WTC11 (cell line): Measurements from ENCODE around the gene FADS6.

Source experiments
- CDX4 ChIP-seq: fragments of 250-450 bp; sonication (Bioruptor Pico); IDR thresholded peaks from 2 replicates; pipeline ENCODE4 v1.9.0; 2021; ENCODE audit warnings: moderate library complexity, mild to moderate bottlenecking, inconsistent platforms, borderline replicate concordance
- CTCF ChIP-seq: fragments of 200-600 bp; IDR thresholded peaks from 2 replicates; pipeline ENCODE4 v1.8.0; 2022; ENCODE audit warnings: antibody characterized with exemption
- E2F4 ChIP-seq: sonication (generic); formaldehyde crosslinking; IDR thresholded peaks from 2 replicates; pipeline ENCODE4 v1.8.1; 2022; ENCODE audit warnings: low read depth, mild to moderate bottlenecking, moderate library complexity, missing genetic modification reagents, borderline replicate concordance
- ESRRA ChIP-seq: sonication (generic); formaldehyde crosslinking; IDR thresholded peaks from 2 replicates; pipeline ENCODE4 v1.8.1; 2022; ENCODE audit warnings: mild to moderate bottlenecking, missing genetic modification reagents, borderline replicate concordance
- JUN ChIP-seq: sonication (generic); formaldehyde crosslinking; IDR thresholded peaks from 2 replicates; pipeline ENCODE4 v1.8.0; 2023; ENCODE audit warnings: mild to moderate bottlenecking, missing genetic modification reagents
- MLX ChIP-seq: sonication (generic); formaldehyde crosslinking; IDR thresholded peaks from 2 replicates; pipeline ENCODE4 v1.8.1; 2023; ENCODE audit warnings: mild to moderate bottlenecking, missing genetic modification reagents, moderate library complexity
- NR3C1 ChIP-seq: sonication (generic); formaldehyde crosslinking; conservative IDR thresholded peaks from 2 replicates; pipeline ENCODE4 v1.8.1; 2023; ENCODE audit warnings: low read depth, mild to moderate bottlenecking, missing genetic modification reagents
- RELA ChIP-seq: sonication (generic); formaldehyde crosslinking; IDR thresholded peaks from 2 replicates; pipeline ENCODE4 v1.8.1; 2022; ENCODE audit warnings: missing genetic modification reagents, mild to moderate bottlenecking, borderline replicate concordance
- TEAD4 ChIP-seq: sonication (generic); formaldehyde crosslinking; IDR thresholded peaks from 2 replicates; pipeline ENCODE4 v1.8.0; 2022; ENCODE audit warnings: mild to moderate bottlenecking, missing genetic modification reagents
- USF2 ChIP-seq: sonication (generic); formaldehyde crosslinking; IDR thresholded peaks from 2 replicates; pipeline ENCODE4 v1.8.1; 2023; ENCODE audit warnings: mild to moderate bottlenecking, missing genetic modification reagents, moderate library complexity
- ZNF121 ChIP-seq: sonication (generic); formaldehyde crosslinking; IDR thresholded peaks from 2 replicates; pipeline ENCODE4 v1.8.0; 2023; ENCODE audit warnings: missing genetic modification reagents

- TF ChIP-seq ESRRA (no peak), CTCF (no peak), NR3C1 (CRISPR knock-in tag) (no peak), MLX (no peak), JUN (CRISPR knock-in tag) (no peak), CDX4 (CRISPR knock-in tag) (no peak), USF2 (CRISPR knock-in tag) (no peak), E2F4 (CRISPR knock-in tag) (no peak), RELA (no peak), ZNF121 (no peak), TEAD4 (CRISPR knock-in tag) (no peak)
Measured at GRCh38 chr17:74831444-74832146, 61.8 kb downstream of the FADS6 start.
